K562 (cell line): ENCODE measurements around the gene MICU1.
A peak's percentile ranks its signal among the peaks of the same experiment; 100 is the strongest.

Experiments
- RREB1 ChIP-seq: fragments of 250-450 bp; sonication (Bioruptor Pico); IDR thresholded peaks from 2 replicates; pipeline ENCODE4 v1.4.0; 2020
- SNRNP70 ChIP-seq: fragments of 200-400 bp; formaldehyde crosslinking; optimal IDR thresholded peaks from 2 replicates; pipeline ENCODE3; 2017; ENCODE audit warnings: low read depth, low read length

DNA sequence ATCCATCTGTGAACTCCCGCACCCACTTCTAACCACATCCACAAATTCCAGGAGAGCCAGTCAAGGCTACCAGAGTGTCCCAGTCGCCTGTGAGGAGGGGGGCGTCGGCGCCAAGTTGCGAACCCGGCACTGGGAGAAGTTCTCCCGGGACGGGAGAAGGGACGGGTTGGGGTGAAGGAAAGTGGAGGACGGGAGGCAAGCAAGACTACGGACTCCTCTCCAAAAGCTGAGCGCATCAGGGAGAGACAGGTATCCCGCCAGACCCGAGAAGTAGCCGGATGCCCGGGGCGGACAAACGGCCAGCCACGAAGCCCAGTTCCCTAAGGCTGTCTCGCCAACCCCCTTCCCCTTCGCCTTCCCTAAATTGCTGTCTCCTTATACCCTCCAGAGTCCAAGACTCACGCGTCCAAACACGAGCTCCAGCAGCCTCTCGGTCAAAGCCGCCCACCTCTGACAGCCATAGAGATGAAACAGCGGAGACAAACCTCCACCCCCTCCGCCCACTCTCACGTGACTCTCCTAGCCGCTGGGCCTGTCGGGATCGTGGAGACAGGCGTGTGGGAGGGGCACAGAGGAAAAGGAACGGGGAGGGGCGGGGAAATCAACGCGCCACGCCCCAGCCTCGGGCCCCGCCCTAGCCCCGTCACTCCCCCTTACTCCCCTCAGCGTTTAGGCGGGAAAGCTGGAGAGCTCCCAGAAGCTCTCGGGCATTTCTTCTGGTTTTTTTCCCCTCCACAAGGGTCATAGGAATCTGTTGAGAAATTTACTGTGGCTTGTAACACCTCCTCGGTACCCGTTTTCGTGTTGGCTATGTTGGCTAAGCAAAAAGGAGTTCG is at the start of gene MICU1:
- TF ChIP-seq SNRNP70 (no peak), RREB1 (CRISPR knock-in tag) (peak; percentile 68; the same call in 1 of the 2 replicates)
